PC-3 (cell line): Measurements from ENCODE around the gene STK16.

Source experiments
- CTCF ChIP-seq: fragments of 300-600 bp; sonication (generic); conservative IDR thresholded peaks from 2 replicates; pipeline ENCODE4 v1.5.1; 2017; ENCODE audit warnings: antibody characterized with exemption, low read depth, mild to moderate bottlenecking, low read length
- EZH2 ChIP-seq: fragments of 300-600 bp; sonication (generic); IDR thresholded peaks from one replicate; pipeline ENCODE4 v1.6.1; 2017; ENCODE audit warnings: antibody characterized with exemption, mild to moderate bottlenecking, low read length; ENCODE audit not compliant: unreplicated experiment

GRCh38 chr2:219294356-219295351 lies 49.4 kb downstream of the STK16 start:
- TF ChIP-seq CTCF (peak; percentile 95), EZH2 (no peak)
